GM18502 (cell line): ENCODE results near the gene SPRY1.

Source experiments
- ATAC-seq: cut with Tn5 transposase; IDR thresholded peaks from one replicate; pipeline ENCODE4 v1.9.1; 2021; ENCODE audit warnings: mild to moderate bottlenecking; ENCODE audit not compliant: unreplicated experiment, poor library complexity

SPRY1 gene

DNA sequence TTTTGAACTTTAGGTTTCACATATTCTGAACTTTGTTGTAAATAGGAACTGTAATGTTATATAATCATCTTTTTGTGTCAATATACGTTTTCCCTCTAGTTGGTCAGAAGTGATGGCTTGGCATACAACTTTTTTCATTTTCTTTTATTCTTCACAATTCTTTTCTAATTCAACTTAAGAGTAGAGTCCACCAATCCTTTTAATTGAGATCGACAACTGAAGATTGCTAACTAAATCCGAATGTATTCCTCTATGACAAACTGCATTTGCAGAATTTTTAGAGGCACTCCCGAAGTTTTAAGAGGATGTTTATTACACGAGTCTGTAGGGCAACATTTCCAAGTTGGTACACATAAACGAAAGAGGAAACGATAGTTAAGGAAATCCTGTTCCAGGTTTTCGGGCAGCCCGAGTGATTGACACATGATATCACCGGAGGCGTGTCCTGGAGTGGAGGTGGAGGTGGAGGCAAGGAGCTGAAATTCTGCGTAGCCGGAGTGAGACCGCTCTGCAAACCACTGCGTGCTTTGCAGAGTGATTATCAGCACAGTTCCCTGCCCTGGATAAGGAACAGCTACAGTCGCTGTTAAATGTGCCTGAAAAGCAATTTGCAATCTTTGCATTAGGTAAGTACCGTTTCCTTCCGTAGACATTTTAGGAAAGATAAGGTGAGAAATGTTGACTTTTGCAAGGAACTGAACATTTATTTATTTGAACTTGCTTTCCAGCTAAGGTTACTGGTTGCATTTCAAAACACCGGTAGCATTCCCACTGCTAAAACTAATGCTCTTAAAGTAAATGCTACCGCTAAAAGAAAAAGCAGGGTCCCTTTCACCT is at the start of gene SPRY1:
SPRY1 (plus strand) TSS at position 489 of the 837 bp plus-strand sequence. CDS start 4,797 bp downstream, outside the sequence.
- ATAC-seq = peak; percentile 57

GRCh38 chr4:123346951-123347350 is 49.6 kb upstream of the SPRY1 start:
- no peak for ATAC-seq

GRCh38 chr4:123348946-123349345 is 47.6 kb upstream of the SPRY1 start:
- ATAC-seq = no peak

- no peak for ATAC-seq
Measured at GRCh38 chr4:123349421-123350190, 47.0 kb upstream of the SPRY1 start.

GRCh38 chr4:123350191-123350544 is 46.4 kb upstream of the SPRY1 start:
- ATAC-seq = no peak

DNA sequence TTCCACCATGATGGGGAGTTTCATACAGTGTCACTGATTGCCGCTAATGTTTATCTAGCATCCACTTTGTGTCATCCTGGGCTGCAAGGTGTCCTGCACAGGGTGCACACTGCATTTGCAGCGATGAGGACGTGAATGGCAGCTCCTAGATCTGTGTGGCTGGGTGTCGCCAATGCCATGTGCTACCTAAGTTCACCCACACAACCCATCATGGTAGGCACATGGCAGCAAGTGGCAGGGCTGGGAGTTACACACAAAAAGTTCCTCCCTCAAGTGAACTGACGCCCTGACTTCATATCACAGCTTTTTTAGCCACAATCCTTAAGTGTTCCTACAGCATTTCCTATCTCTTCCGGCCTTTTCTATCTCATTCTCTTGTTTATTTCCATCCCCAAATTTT is 45.9 kb upstream of the SPRY1 start:
- no peak for ATAC-seq

DNA sequence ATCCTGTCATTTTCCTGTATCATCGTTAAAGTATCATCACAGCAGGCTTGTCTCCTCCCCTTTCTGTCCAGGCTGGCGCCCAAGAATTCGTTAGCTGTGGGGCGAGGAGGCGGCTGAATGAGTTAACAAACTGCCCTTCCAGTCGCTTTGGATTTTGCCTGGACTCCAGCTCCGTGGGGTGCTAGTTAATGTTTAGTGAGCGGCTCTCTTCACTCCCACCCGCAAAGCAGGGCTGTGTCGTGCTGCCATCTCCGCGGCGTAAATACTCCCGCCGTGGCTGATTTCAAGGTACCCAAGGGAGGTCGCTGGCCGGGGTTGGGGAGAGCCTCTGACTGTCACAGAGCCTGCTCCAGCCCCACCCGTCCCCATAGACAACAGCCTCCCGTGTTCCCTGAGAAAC is 44.9 kb upstream of the SPRY1 start:
- no peak for ATAC-seq

GRCh38 chr4:123352240-123352945 is 44.2 kb upstream of the SPRY1 start:
- ATAC-seq = peak; percentile 45

DNA sequence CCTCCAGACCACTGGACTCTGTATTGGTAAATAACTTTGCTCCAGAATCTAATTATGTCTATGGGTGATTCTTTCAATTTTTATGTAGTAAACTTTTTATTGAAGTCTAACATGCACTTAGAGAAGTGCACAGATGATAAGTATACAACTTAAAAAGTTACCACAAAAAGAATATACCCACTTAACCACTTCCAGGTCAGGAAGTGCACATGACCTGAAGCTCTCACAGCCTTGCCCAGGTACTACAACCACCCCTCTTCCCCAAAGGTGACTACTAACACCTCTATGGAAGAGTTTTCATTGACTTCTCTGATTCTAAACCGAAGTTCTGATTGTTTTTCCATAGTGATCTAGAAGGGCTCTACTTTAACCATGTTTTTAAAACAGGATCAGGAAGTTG is 43.6 kb upstream of the SPRY1 start:
- peak; percentile 23 for ATAC-seq

DNA sequence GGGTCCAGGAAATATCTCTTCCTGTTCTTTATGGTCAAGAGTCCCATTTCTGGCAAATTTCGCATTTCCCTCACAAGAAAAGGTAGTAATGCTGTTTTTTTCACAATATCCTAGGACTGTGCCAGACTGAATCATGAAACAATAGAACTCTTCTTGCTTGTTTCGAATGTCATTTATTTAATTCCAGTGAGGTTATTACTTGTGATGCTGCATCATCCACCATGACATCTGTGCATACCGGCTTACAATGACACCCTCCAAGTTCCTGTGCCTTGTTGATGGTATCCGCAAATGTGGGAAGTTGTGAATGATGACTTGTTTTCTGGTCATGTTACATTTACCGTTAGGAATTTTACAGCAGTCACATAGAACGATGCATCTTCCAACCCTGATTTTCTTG is 42.9 kb upstream of the SPRY1 start:
- no peak for ATAC-seq

DNA sequence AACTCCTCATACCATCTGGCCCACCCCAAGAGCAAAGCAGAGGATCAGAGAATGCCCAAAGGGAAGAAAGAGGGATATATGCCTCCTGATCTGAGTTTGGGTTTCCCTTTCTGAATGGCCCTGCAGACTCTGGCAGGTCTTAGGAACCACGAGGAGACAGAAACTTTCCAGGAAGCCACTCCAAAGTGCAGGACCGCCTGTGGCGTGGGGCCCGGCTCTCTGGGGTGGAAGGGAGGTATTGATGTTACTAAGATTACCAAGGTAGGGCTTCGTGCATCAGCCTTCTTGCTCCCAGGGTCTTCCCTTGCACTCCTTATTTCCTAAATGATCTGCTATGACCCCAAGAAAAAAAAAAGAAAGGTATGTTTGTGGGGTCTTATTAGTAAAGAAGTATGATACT is 41.9 kb upstream of the SPRY1 start:
- no peak for ATAC-seq

DNA sequence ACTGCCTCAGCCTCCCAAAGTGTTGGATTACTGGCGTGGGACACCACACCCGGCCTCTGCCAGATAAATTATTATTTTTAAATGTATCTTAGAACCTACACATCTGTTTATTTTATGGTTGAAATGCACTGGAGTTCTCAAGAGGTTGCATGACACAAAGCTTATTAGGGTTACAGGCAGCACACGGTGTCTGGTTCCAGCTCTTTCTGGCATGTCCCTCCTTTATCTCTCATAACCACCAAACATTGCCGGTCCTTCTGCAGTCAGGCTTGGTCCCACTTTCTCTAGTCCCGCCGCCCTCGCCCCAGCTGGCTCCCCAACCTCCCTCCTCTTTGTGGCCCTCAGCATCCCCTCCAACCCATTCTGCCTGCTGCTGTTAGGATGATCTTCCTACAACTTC is 39.7 kb upstream of the SPRY1 start:
- ATAC-seq = no peak

GRCh38 chr4:123359449-123360315 is 36.9 kb upstream of the SPRY1 start:
- ATAC-seq = no peak

GRCh38 chr4:123361195-123361861 is 35.3 kb upstream of the SPRY1 start:
- no peak for ATAC-seq

DNA sequence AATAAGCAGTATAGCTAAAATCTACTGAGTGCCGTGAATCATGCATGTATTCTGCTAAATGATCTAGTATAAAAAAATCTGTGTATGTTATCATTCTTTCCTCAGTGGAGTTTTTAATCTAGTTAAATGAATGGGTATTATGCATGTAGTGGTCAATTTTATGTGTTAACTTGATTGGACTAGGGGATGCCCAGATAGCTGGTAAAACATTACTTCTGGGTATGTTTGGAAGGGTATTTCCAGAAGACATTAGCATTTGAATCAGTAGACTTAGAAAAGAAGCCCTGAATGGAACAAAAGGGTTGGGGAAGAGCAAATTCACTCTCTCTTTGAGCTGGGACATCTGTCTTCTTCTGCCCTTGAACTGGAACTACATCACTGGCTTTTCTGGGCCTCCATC is 34.5 kb upstream of the SPRY1 start:
- no peak for ATAC-seq

GRCh38 chr4:123363729-123364128 is 32.9 kb upstream of the SPRY1 start:
- peak; percentile 97 for ATAC-seq

DNA sequence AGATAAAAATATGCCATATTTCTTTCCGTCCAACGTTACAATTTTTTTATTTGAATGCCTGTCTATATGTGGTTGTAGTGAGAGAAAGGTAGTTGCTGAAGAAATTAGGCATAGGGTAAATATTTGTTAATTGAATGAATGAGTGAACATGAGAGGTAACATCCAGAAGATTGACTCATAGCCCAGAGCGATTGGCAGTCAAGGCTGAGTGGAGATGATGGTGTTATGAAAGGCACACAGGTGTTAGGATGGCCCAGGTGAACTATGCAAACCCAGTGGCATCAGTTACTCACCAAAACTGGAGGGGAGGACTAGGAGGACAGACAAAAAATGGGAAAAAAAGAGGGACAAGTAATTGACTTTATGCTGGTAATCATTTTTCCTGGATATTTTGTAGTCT is 31.7 kb upstream of the SPRY1 start:
- no peak for ATAC-seq

GRCh38 chr4:123365412-123365811 is 31.2 kb upstream of the SPRY1 start:
- ATAC-seq = no peak

DNA sequence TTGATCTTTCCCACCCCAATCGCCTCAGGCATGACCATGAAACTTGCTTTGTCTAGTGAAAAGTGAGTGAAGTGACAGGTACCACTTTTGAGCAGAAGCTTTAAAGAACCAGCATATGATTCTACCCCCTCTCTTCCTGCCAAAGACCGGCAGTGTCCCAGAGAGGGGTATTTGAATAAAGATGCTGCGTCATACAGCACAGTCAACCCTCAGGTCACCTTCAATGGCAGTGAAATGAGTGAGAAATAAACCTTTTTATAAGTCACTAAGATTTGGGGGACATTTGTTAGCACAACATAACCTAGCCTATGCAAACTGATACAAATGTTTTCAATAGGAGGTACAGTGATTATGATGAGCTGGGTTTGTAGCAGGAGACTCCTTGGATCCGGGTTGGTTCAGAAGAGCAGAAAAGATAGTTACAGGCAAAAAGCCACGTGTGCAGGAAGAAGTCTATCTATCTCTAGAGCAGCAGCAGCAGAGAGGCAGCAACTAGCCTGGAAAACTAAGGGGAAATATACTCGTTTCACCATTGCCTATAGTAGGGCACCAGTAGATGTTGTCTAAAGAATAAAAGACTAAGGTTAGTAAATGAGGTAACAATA is 30.3 kb upstream of the SPRY1 start:
- no peak for ATAC-seq
